DLD1 (cell line): ENCODE results near the gene TMEM255B.
"Not testable (repeated sequence)": the region's sequence is repeated elsewhere in the genome, so short reads cannot be mapped to it uniquely, and the experiment has no call there.

ENCODE experiments used
- in situ Hi-C: cut with HindIII; loops from 2 replicates; pipeline ENCODE4 v1.10.0; 2017; ENCODE audit warnings: low sequenced_read_pairs

The TMEM255B gene

DNA sequence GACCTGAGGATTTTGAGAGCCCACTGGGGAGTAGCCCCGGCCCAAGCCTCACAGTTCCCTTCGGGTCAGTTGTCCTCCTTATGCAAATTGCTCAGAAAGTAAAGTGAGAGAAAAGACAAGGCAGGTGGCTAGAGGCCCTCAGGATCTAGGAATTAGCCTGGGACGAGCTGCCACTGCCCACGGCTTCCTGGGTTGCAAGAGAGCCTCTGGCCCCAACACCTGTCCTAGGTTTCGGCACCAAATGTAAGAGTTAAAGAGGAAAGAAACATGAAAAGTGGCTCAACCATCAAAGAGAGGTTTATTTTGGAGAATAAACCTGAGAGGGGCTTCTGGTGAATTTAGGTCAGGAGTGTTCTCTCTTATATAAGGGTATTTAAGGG lies 25.6 kb downstream of the TMEM255B start:
- in situ Hi-C loops, result no loop called here

GRCh38 chr13:113785051-113786010 lies 26.3 kb downstream of the TMEM255B start:
- in situ Hi-C loops, result no loop called here

GRCh38 chr13:113786262-113786841 lies 27.3 kb downstream of the TMEM255B start:
- in situ Hi-C loops, result no loop called here

DNA sequence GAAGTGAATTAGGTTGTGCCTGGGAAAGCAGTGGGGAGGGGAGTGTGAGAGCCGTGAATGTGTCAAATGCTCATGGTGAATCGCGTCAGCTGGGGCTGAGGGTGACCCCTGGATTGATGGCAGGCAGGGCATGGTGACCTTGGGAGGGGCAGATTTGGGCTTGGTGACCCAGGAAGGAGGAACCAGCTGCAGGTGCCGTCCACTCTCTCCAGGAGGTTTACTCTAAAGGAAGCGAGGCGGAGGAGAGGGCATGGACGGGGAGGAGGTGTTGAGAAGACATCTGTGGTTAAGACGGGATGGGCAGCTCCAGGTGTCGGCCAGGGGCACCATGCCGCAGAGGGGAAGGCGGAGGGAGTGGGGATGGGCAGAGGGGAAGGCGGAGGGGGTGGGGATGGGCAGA lies 28.7 kb downstream of the TMEM255B start:
- in situ Hi-C loops, result no loop called here

GRCh38 chr13:113788413-113789135 lies 29.5 kb downstream of the TMEM255B start:
- in situ Hi-C loops, result no loop called here

GRCh38 chr13:113789167-113789566 lies 30.1 kb downstream of the TMEM255B start:
- in situ Hi-C loops, result no loop called here

GRCh38 chr13:113789931-113790330 lies 30.9 kb downstream of the TMEM255B start:
- in situ Hi-C loops, result not testable (repeated sequence)

DNA sequence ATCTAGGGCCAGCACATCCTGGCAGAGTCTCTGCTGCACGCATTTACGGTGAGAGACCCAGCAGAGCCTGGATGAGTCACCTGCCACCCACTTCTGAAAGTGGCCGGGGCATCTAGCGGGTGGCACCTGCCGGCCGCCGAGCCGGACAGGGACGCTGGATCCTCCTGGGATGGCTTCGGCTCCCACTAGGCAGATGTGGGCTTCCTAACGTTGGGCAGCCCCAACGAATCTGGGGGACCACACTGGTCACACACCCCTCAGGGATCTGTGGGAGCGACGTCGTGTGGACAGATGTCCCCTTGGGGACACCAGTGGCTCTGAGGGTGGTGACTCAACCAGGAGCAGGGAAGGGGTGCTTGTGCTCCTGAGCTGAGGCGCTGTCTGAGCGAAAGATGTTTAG lies 32.2 kb downstream of the TMEM255B start:
- in situ Hi-C loops, result no loop called here

DNA sequence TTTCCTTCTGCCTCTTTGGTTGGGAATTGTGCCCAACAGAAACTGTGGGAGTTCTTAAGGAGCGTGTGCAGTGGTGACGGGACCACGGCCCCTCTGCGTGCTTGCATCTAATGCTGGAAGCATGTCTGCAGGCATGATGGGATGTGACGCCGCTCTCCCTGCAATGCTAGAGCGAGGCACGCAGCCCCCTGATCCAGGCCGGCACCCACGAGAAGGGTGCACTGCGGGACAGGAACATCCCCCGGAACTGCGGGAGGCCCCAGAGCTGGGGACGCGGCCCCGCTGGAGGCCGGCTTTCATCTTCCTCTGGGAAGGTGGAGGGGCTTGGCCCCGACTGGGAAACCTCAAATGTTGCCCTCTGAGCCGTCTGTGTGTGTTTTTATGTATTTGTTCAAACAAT lies 32.7 kb downstream of the TMEM255B start:
- in situ Hi-C loops, result no loop called here

- in situ Hi-C loops, result no loop called here
Observed at GRCh38 chr13:113792236-113792770, 33.3 kb downstream of the TMEM255B start.

GRCh38 chr13:113792886-113793717 lies 34.1 kb downstream of the TMEM255B start:
- in situ Hi-C loops, result no loop called here

DNA sequence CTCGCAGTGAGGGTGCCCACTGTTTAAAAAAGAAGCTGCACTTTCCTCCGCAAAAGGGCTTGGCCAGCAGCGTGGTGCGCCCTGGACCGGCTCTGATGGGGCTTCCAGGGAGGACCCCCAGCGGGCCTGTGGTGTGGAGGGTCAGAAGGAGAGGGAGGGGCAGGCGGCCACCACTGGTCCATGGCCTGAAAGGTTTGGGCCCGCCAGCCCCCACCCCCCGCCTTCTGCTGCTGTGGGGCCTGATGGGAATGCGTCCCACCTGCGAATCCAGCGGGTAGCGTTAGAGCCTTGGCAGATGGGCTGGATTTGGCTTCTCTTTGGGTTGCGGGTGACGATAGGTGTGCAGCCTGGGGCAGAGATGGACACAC lies 34.7 kb downstream of the TMEM255B start:
- in situ Hi-C loops, result no loop called here

DNA sequence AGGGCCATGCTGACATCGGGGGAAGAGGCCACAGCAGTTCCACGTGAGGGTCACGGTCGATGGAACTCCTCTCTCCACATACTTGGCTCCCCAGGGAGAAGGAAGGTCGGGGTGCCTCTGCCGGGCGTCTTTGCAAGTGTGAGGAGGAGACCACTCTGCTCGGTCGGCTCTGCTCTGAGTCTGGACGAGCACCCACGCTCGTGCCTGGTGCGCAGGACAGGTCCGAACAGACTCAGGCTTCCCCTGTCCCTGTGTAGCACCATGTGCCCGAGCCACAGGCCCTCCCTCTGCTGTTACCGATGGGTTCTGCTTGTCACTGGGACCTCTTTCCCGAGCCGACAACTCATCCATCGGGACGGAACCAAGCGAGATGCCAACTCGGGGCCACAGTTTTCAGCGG lies 35.1 kb downstream of the TMEM255B start:
- in situ Hi-C loops, result no loop called here

DNA sequence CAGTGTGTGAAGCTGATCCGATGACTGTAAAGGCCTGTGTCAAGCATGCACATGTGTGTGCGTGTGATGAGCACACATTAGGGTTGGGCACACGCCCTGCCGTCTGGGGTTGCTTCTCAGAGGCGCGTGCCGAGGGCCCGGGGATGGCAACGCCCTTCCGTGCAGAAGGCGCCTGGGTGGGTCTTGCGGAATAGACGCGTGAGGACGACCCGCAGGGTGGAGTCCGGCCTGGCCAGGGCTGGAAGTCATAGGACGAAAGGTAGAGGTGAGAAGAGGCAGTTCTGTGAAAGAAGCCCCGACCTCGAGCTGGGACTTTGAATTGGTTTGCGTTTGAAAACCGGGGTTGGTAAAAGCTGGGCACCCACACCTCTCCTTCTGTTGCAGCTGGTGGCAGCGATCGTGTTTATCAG lies 35.7 kb downstream of the TMEM255B start:
- in situ Hi-C loops, result no loop called here

DNA sequence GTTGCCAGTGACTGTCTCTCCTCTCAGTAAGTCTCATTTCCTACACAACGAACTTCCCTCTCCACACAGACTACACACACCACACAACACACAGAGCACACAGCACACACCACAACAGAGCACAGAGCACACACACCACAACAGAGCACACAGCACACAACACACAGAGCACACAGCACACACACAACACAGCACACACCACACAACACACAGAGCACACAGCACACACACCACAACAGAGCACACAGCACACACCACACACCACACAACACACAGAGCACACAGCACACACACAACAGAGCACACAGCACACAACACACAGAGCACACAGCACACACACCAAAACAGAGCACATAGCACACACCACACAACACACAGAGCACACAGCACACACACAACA lies 36.3 kb downstream of the TMEM255B start:
- in situ Hi-C loops, result not testable (repeated sequence)

GRCh38 chr13:113796211-113796963 lies 37.4 kb downstream of the TMEM255B start:
- in situ Hi-C loops, result no loop called here

GRCh38 chr13:113796964-113797676 lies 38.1 kb downstream of the TMEM255B start:
- in situ Hi-C loops, result no loop called here

DNA sequence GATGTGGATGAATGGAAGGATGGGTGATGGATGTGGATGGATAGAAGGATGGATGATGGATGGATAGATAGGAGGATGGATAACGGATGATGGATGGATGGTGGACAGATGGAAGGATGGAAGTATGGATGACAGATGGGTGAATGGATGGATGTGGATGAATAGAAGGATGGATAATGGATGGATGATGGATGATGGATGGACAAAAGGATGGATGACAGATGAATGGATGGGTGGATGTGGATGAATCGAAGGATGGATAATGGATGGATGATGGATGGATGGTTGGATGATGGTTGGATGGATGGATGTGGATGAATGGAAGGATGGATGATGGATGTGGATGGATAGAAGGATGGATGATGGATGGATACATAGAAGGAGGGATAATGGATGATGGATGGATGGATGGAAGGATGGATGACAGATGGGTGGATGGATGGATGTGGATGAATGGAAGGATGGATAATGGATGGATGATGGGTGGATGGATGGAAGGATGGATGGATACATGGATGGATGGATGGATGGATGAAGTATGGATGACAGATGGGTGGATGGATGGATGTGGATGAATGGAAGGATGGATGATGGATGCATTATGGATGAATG lies 39.3 kb downstream of the TMEM255B start:
- in situ Hi-C loops, result no loop called here

DNA sequence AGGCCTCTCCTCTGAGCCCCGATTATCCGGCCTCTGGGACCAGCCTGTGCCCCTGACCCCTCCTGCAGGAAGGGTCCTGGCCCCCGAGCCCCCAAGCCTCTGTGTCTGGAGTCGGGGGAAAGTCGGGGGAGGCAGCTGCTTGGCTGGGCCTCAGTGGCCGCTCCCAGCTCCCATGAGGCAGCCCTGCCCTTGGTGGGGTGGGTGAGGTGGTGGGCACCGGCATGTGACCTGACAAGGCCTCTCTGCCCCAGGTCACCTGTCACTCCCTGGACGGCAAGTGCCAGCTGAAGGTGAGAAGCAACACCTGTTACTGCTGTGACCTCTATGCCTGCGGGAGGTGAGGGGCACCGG lies 41.5 kb downstream of the TMEM255B start:
- in situ Hi-C loops, result no loop called here
